NCI-H1417 treated with DMSO at 0.1 percent for 48 hours (cell line): ENCODE results near the gene PRPF18.
"Not testable (repeated sequence)": the region's sequence is repeated elsewhere in the genome, so short reads cannot be mapped to it uniquely, and the experiment has no call there.

ENCODE experiments used
- DNase-seq: peaks from one replicate; lab custom pipeline; 2025; lab: John Stamatoyannopoulos, UW

PRPF18 gene, protein sequence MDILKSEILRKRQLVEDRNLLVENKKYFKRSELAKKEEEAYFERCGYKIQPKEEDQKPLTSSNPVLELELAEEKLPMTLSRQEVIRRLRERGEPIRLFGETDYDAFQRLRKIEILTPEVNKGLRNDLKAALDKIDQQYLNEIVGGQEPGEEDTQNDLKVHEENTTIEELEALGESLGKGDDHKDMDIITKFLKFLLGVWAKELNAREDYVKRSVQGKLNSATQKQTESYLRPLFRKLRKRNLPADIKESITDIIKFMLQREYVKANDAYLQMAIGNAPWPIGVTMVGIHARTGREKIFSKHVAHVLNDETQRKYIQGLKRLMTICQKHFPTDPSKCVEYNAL

DNA sequence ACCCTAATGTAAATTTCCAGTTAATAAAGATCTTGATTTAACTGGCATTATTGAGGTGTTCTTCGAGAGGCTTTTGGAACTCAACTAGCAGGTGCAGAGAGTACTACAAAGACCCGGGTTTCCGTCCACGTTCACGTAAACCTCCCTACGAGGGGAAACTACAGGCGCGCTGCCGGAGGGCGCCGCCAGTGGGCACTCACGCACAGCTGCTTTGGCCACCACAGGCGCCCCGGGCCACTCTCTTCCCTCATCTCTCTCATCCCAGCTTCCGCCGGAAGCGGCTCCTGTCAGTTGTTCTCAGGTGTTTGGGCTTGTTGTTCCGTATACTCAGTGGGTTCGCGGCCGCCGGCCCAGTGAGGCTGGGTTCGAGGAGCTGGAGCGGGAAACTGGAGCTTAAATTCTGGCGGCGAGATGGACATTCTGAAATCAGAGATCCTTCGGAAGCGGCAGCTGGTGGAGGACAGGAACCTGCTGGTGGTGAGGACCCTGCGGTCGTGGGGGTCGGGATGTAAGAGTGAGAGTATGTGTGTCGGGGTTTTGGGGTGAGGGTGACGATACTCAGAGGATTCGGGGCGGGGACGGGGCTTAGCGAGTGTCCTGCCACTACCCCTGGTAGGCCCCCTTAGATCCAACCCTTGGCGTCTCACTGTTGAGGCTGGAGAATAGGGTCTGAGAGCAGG, at the start of gene PRPF18:
Gene PRPF18, plus strand, starts transcription at position 290 of the 680 bp plus-strand sequence. Its CDS starts 122 bp downstream, at position 412.
- peak; percentile 63 for DNase-seq

- not testable (repeated sequence) for DNase-seq
Observed at GRCh38 chr10:13537985-13538384, 48.8 kb upstream of the PRPF18 start.

DNA sequence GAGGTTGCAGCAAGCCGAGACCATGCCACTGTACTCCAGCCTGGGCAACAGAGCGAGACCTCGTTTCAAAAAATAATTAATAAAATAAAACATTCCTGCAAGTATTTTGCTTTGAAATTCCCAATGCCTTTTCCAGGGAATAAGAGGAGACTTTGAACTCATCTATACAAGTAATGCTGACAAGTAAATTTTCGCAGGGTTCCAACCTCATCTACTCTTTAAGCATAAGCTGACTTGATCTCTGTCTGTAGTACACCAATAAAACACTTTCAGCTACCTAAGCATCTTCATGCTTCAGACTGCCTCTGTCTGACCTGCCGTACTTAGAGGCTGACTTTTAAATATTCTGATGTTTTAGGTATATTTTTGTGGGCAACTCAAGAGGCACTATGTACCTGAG, 44.2 kb upstream of the PRPF18 start:
- DNase-seq, result no peak

GRCh38 chr10:13550802-13551201, 36.0 kb upstream of the PRPF18 start:
- no peak for DNase-seq

DNA sequence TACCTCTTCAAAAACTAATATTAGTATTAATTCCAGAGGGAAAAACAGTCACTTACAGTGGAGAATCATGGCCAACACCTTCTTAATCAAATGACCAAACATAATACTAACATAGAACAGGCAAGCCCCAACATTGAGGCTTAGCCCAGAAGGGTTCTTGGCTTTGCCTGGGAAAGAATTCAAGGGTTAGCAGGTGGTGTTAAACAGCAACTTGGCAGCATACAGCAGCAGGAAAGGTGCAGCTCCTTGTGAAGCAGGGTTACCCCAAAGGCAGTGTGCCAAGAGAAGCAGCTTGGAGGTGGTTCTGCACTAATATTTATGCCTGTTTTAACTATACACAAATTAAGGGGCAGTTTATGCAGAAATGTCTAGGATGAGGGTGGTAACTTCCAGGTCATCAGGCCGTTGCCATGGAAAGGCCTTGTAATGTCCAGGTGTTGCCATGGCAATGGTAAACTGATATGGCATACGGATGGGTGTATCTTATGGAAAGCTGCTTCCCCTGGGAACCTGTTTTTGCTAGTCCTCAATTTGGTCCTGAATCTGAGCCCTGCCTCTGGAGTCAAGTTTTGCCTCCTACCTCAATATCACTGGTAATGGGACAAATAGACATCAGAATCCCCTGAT, 30.8 kb upstream of the PRPF18 start:
- no peak for DNase-seq

DNA sequence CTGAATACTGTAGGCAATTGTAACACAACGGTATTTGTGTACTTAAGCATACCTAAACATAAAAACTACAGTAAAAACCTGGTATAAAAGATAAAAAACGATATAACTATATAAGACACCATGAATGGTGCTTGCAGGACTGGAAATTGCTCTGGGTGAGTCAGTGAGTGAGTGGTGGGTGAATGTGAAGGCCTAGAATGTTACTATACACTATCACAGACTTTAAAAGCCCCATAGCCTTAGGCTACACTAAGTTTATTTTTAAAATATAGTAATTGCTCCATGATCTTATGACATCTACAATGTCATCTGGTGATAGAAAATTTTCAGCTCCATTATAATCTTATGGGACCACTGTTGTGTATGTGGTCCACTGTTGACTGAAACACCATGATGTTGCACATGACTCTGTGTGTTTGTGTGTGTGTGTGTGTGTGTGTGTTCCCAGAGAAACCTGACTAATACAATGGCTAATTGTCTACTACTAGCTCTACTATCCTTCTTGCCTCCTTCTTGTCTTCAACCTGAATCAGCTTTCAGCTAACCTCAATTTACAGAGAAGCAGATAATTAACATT, 27.6 kb upstream of the PRPF18 start:
- DNase-seq, result no peak

- DNase-seq, result no peak
Observed at GRCh38 chr10:13560597-13560996, 26.2 kb upstream of the PRPF18 start.

GRCh38 chr10:13563481-13564445, 23.0 kb upstream of the PRPF18 start:
- no peak for DNase-seq

DNA sequence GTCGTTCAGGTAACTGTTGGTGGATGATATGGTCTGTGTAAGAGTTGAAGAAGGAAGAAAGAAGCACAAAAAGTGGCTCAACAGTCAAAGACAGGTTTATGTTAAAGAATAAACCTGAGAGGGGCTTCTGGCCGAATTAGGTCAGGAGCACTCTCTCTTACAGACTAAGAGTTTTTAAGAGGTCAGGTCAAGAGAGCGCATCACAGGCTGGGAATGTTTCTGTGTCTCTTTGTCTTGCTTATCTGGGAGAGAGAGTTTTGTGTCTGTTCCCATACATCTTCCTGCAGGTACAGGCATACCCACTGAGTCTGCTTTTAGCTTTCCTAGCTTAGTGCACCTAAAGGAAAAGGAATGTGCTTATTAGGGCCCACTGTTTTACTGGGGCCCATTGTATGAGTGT, 22.2 kb upstream of the PRPF18 start:
- no peak for DNase-seq

- no peak for DNase-seq
Observed at GRCh38 chr10:13567030-13567429, 19.7 kb upstream of the PRPF18 start.

DNA sequence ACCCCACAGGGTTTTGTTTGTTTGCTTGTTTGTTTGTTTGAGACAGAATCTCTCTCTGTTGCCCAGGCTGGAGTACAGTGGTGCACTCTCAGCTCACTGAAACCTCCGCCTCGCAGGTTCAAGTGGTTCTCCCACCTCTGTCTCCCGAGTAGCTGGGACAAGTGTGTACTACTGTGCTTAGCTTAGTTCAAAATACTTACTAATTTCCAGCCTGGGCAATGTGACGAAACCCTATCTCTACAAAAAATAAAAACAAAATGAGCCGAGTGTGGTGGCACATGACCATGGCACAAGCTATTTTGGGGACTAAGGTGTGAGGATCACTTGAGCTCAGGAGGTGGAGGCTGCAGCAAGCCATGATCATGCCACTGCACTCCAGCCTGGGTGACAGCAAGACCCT, 15.2 kb upstream of the PRPF18 start:
- no peak for DNase-seq

DNA sequence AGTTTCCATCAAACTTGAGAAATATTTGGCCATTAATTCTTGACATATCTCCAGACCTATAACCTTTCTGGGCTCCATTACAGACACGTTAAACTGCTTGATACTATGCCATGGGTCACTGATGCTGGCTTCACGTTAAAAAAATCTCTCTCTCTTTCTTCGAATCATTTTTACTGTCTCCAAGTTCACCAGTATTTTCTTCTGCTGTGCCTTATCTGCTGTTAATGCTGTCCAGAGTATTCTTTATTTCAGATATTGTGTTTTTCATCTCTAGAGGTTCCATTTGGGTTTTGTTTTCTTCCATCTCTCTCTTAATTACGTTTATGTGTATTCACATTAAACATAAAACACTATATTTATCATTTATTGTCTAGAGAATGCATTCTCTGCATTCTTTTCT, 12.8 kb upstream of the PRPF18 start:
- no peak for DNase-seq

DNA sequence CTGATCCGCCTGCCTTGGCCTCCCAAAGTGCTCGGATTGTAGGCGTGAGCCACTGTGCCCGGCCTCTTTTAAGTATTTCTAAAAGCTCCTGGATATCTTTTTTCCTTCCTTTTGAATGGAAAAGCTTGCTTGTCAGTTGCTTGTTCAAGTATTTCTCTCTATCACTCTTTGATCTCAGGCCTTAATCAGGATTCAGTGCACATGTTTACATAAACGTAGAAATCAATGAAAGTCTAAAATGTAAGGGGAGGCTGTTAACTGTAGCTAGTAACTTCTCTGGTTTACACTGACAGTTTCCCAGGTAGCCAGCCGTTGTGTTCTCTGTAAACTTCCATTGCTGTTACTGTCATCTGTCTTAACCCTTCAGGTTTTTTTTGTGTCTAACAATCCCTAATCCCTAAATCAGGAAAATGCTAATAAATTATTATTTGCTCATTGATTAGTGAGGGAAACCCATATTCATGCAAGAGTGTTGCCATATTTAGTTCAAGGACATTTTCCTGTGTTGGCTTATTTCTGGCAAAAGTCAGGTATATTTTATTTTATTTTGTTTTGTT, 1.5 kb upstream of the PRPF18 start:
- no peak for DNase-seq

DNA sequence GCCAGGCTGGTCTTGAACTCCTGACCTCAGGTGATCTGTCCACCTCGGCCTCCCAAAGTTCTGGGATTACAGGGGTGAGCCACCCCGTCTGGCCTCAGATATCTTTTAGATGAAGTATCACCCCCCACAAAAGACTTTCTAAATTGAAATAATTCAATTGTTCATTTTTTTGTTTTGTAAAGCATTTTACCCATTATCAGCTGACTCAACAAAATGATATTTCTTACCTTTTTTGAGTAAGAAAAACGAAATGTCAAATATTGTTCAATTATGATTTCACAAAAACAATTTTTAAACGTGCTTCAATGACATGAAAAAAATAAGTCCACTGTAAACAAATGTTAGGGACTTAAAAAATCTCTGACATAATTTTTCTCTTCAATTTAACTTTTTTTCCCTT, 822 bp upstream of the PRPF18 start:
- no peak for DNase-seq

- DNase-seq, result no peak
Observed at GRCh38 chr10:13587391-13587790, 626 bp downstream of the PRPF18 start.

- no peak for DNase-seq
Observed at GRCh38 chr10:13589316-13589715, 2.6 kb downstream of the PRPF18 start.

DNA sequence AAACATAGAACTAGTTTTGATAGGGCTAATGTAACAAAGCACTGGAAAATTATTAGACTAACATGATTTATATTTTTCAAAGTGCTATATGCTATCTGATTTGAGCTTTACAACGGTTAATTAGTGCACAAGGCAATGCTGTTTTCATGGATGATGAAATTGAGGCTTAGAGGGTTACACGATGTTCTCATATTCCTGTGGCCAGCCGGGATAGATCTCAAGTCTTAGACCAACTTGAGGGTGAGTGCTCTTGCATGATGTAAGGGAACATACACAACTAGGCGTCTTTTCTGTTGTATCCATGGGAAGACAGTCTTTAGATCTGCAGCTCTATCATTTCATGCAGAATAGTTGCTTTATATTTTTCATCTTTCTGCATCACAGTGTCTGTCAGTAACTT, 4.1 kb downstream of the PRPF18 start:
- no peak for DNase-seq

GRCh38 chr10:13592306-13592705, 5.5 kb downstream of the PRPF18 start:
- no peak for DNase-seq

DNA sequence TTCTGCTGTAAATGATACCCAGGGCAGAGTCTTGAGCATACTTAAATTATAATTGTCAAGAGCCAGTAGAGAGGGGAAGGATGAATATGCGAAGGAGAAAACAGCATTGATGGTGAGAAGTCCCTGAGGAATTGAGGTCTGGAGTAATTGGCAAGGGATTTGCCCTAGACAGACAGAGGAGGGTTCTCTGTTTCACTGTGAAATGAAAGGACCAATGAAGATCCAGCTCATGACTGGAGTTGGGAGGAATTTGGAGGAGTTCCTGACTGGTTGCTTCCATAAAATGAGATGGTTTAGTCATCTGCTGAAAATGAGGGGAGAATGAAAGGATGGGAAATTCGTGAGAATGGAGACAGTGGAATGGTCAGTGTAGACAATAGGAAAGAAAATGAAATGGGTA, 6.8 kb downstream of the PRPF18 start:
- DNase-seq, result no peak

DNA sequence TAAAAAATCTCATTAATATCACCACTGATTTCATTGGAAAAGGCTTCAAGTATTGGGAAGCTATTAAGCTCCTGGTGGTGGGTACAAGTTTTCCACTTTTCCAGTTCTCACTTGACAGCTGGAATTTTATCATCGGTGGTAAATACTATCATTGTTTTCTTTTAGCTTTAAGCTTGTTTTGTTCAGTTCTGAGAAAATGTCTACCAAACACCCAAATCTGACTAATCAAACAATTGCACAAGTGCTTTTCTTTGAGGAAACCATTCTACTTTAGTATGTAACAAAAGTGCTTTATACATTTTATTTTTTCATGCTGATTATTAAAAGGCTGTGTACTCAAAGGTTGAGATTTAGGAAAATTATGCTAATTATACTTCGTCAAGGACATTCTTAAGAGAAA, 7.9 kb downstream of the PRPF18 start:
- no peak for DNase-seq

- no peak for DNase-seq
Observed at GRCh38 chr10:13597909-13598308, 11.1 kb downstream of the PRPF18 start.
